ENCODE measurements around the gene BTBD9. TPM values are rescaled to one million over a fixed set of nuclear protein-coding genes. Genes with fewer than 3 reads are reported as not detected.

The BTBD9 gene
- total RNA-seq, 1 donor from 2014 or later, result 10.3 TPM

- H3K36me3 Mint-ChIP-seq (ENCODE audit: low read depth, unreplicated experiment), result peaks cover 13% of the 10 kb centered on the region
- peaks cover 16% of the 10 kb centered on the region for H3K4me1 Mint-ChIP-seq (ENCODE audit: unreplicated experiment)
- H3K9me3 Mint-ChIP-seq (ENCODE audit: unreplicated experiment), result no peaks in the 10 kb centered on the region
Measured at GRCh38 chr6:38533064-38533463, 106.7 kb downstream of the BTBD9 start.

GRCh38 chr6:38531134-38531533 is 108.6 kb downstream of the BTBD9 start:
- H3K27ac Mint-ChIP-seq (ENCODE audit: unreplicated experiment), result peak overlapping the region; percentile 15
- no peak overlapping the region for H3K4me3 Mint-ChIP-seq (ENCODE audit: unreplicated experiment)
- no peak for DNase-seq (ENCODE audit: low spot score)
- H3K4me1 Mint-ChIP-seq (ENCODE audit: unreplicated experiment), result peaks cover 16% of the 10 kb centered on the region
- TF ChIP-seq CTCF (IDR thresholded peaks at IDR 0.05; ENCODE audit: unreplicated experiment), result no peak
- H3K27me3 Mint-ChIP-seq (ENCODE audit: unreplicated experiment), result no peaks in the 10 kb centered on the region
- H3K9me3 Mint-ChIP-seq (ENCODE audit: unreplicated experiment), result peaks cover 9% of the 10 kb centered on the region
- H3K36me3 Mint-ChIP-seq (ENCODE audit: low read depth, unreplicated experiment), result peaks cover 20% of the 10 kb centered on the region

More at GRCh38 chr6:38533064-38533463, 106.7 kb downstream of the BTBD9 start:
- Mint-ChIP-seq H3K27me3 (ENCODE audit: unreplicated experiment) (no peaks in the 10 kb centered on the region), H3K27ac (ENCODE audit: unreplicated experiment) (no peak overlapping the region), H3K4me3 (ENCODE audit: unreplicated experiment) (no peak overlapping the region)
- TF ChIP-seq CTCF (IDR thresholded peaks at IDR 0.05; ENCODE audit: unreplicated experiment), result no peak
- DNase-seq (ENCODE audit: low spot score), result no peak

- Mint-ChIP-seq H3K27ac (ENCODE audit: unreplicated experiment) (no peak overlapping the region), H3K36me3 (ENCODE audit: low read depth, unreplicated experiment) (peaks cover 28% of the 10 kb centered on the region), H3K9me3 (ENCODE audit: unreplicated experiment) (peaks cover 16% of the 10 kb centered on the region), H3K4me1 (ENCODE audit: unreplicated experiment) (peaks cover 23% of the 10 kb centered on the region), H3K27me3 (ENCODE audit: unreplicated experiment) (no peaks in the 10 kb centered on the region), H3K4me3 (ENCODE audit: unreplicated experiment) (no peak overlapping the region)
- no peak for DNase-seq (ENCODE audit: low spot score)
- no peak for TF ChIP-seq CTCF (IDR thresholded peaks at IDR 0.05; ENCODE audit: unreplicated experiment)
Measured at GRCh38 chr6:38528196-38528965, 111.3 kb downstream of the BTBD9 start.

- Mint-ChIP-seq H3K4me3 (ENCODE audit: unreplicated experiment) (no peak overlapping the region), H3K27ac (ENCODE audit: unreplicated experiment) (no peak overlapping the region), H3K36me3 (ENCODE audit: low read depth, unreplicated experiment) (peaks cover 28% of the 10 kb centered on the region), H3K9me3 (ENCODE audit: unreplicated experiment) (peaks cover 16% of the 10 kb centered on the region), H3K27me3 (ENCODE audit: unreplicated experiment) (no peaks in the 10 kb centered on the region), H3K4me1 (ENCODE audit: unreplicated experiment) (peaks cover 23% of the 10 kb centered on the region)
- TF ChIP-seq CTCF (IDR thresholded peaks at IDR 0.05; ENCODE audit: unreplicated experiment), result no peak
- no peak for DNase-seq (ENCODE audit: low spot score)
Measured at GRCh38 chr6:38527371-38527770, 112.4 kb downstream of the BTBD9 start.

GRCh38 chr6:38525888-38526287 is 113.8 kb downstream of the BTBD9 start:
- peaks cover 16% of the 10 kb centered on the region for H3K9me3 Mint-ChIP-seq (ENCODE audit: unreplicated experiment)
- DNase-seq (ENCODE audit: low spot score), result no peak
- no peak overlapping the region for H3K27ac Mint-ChIP-seq (ENCODE audit: unreplicated experiment)
- TF ChIP-seq CTCF (IDR thresholded peaks at IDR 0.05; ENCODE audit: unreplicated experiment), result no peak
- H3K4me1 Mint-ChIP-seq (ENCODE audit: unreplicated experiment), result peaks cover 12% of the 10 kb centered on the region
- H3K27me3 Mint-ChIP-seq (ENCODE audit: unreplicated experiment), result no peaks in the 10 kb centered on the region
- H3K36me3 Mint-ChIP-seq (ENCODE audit: low read depth, unreplicated experiment), result peaks cover 28% of the 10 kb centered on the region
- peak overlapping the region; percentile 39 for H3K4me3 Mint-ChIP-seq (ENCODE audit: unreplicated experiment)

Data from endothelial cell (in vitro differentiated cells).